ENCODE results near the gene SMIM22.

- TF ChIP-seq CTCF (IDR thresholded peaks at IDR 0.05; ENCODE audit: insufficient read depth, low read depth, low read length) (no peak), EZH2 (IDR thresholded peaks at IDR 0.05; ENCODE audit: insufficient read depth, low read length) (no peak)
Observed at GRCh38 chr16:4749700-4750257, 45.4 kb upstream of the SMIM22 start.
